ENCODE results near the gene SCAF1. TPM values are rescaled to one million over a fixed set of nuclear protein-coding genes. Genes with fewer than 3 reads are reported as not detected.

The SCAF1 gene
- total and polyA plus RNA-seq, 10 of the 15 experiments (the other 5 are each of a cell fraction or from before 2014, with no cell fraction given) = 0.18 to 77.0 (median 5.3) TPM

- H2AFZ ChIP-seq (ENCODE audit: control insufficient read depth, low read depth, low read length) = no peak overlapping the region
- H3K4me3 ChIP-seq = no peak overlapping the region
- in situ Hi-C loops (cut with MboI) = no loop called here
- no peaks in the 10 kb centered on the region; the same call in 2 of the 3 replicates for H3K9me3 ChIP-seq (replicated peaks; ENCODE audit: control insufficient read depth, insufficient read depth, low read length)
- intact Hi-C loops (cut with micrococcal nuclease; ENCODE audit: unreplicated experiment) = no loop called here
- H3K4me1 ChIP-seq (ENCODE audit: control insufficient read depth, insufficient read depth, low read length) = peaks cover 10% of the 10 kb centered on the region
- H3K27me3 ChIP-seq (replicated peaks in 1 of 2; ENCODE audit: control insufficient read depth in 2 of 2, insufficient read depth in 2 of 2, low read length in 1 of 2) = no peaks in the 10 kb centered on the region; a peak in 1 of 4 replicates
- TF ChIP-seq POLR2AphosphoS5 (IDR thresholded peaks at IDR 0.05; ENCODE audit: low read length) = 0 out of 2 replicates have a peak, but pooled peaks have one; percentile 2
- no peak for TF ChIP-seq YY1 (IDR thresholded peaks at IDR 0.05; ENCODE audit: low read depth, low read length)
- H4K20me1 ChIP-seq (ENCODE audit: control insufficient read depth, insufficient read depth) = peaks cover 6% of the 10 kb centered on the region; the same call in 1 of the 2 replicates
- H3K79me2 ChIP-seq (ENCODE audit: control insufficient read depth, insufficient read depth, low read length) = peaks cover 2% of the 10 kb centered on the region
- SMC1A ChIA-PET (ENCODE audit: uncharacterized antibody, unreplicated experiment) = no interaction called here
- ATAC-seq = no peak
- POLR2A ChIA-PET = no interaction called here
- DNase-seq (ENCODE audit: low read depth, low spot score) = no peak
- H3K36me3 ChIP-seq (ENCODE audit: control insufficient read depth in 2 of 2, insufficient read depth in 2 of 2, low read length in 1 of 2) = peaks cover 20 to 40% of the 10 kb centered on the region in 2 experiments
- RAD21 ChIA-PET (ENCODE audit: unreplicated experiment) = no interaction called here
- 86% methylated on average over 11 of the region's 12 CpGs for WGBS (ENCODE audit: insufficient coverage, insufficient replicate concordance, low lambda C conversion rate, missing lambda C conversion rate)
- no peak overlapping the region for H3K9ac ChIP-seq (ENCODE audit: control insufficient read depth, insufficient read depth, low read length)
- CTCF ChIA-PET = interaction anchor here (0.6 kb wide), 1 partner anchor 123 kb away, joined by 5 read pairs; no protein-coding TSS in a partner anchor
- FAIRE-seq = no peak
- H3K4me2 ChIP-seq (ENCODE audit: control insufficient read depth, insufficient read depth) = no peak overlapping the region
- no TSS peak for BruUV-seq (replicated peaks)
- no peak overlapping the region for H3K27ac ChIP-seq (ENCODE audit: control insufficient read depth, insufficient read depth)
Measured at GRCh38 chr19:49687150-49687549, 45.1 kb downstream of the SCAF1 start.

- ChIA-PET POLR2A (no interaction called here), SMC1A (ENCODE audit: uncharacterized antibody, unreplicated experiment) (no interaction called here), CTCF (interaction anchor here (0.6 kb wide), 2 partner anchors 119 to 123 kb away, joined by 3 to 5 read pairs; no protein-coding TSS in a partner anchor), RAD21 (ENCODE audit: unreplicated experiment) (no interaction called here)
- H3K36me3 ChIP-seq (ENCODE audit: control insufficient read depth in 2 of 2, insufficient read depth in 2 of 2, low read length in 1 of 2) = peaks cover 16 to 39% of the 10 kb centered on the region in 2 experiments; a peak in 3 of 4 replicates
- H3K79me2 ChIP-seq (ENCODE audit: control insufficient read depth, insufficient read depth, low read length) = peaks cover 2% of the 10 kb centered on the region
- no peak overlapping the region for H2AFZ ChIP-seq (ENCODE audit: control insufficient read depth, low read depth, low read length)
- peaks cover 8% of the 10 kb centered on the region for H3K4me1 ChIP-seq (ENCODE audit: control insufficient read depth, insufficient read depth, low read length)
- H3K9me3 ChIP-seq (replicated peaks; ENCODE audit: control insufficient read depth, insufficient read depth, low read length) = no peaks in the 10 kb centered on the region; the same call in 2 of the 3 replicates
- H3K27ac ChIP-seq (ENCODE audit: control insufficient read depth, insufficient read depth) = no peak overlapping the region
- TF ChIP-seq POLR2A (IDR thresholded peaks at IDR 0.05; ENCODE audit: low read depth, low read length) = peak; percentile 58
- TF ChIP-seq POLR2AphosphoS5 (IDR thresholded peaks at IDR 0.05; ENCODE audit: low read length) = peak; percentile 59; the same call in 1 of the 2 replicates
- 0 out of 2 replicates have a peak, but pooled peaks have one; percentile 6 for TF ChIP-seq ATF2 (IDR thresholded peaks at IDR 0.05; ENCODE audit: low read length)
- no peak for TF ChIP-seq BHLHE40 (IDR thresholded peaks at IDR 0.05; ENCODE audit: borderline replicate concordance in 1 of 2, low read depth in 2 of 2, low read length in 1 of 2)
- TF ChIP-seq MLLT1 (IDR thresholded peaks at IDR 0.05) = no peak
- TF ChIP-seq FOS (IDR thresholded peaks at IDR 0.05; ENCODE audit: borderline replicate concordance, extremely low read depth, insufficient read length) = no peak
- H3K4me2 ChIP-seq (ENCODE audit: control insufficient read depth, insufficient read depth) = no peak overlapping the region
- no peaks in the 10 kb centered on the region; a peak in 1 of 4 replicates for H3K27me3 ChIP-seq (replicated peaks in 1 of 2; ENCODE audit: control insufficient read depth in 2 of 2, insufficient read depth in 2 of 2, low read length in 1 of 2)
- no peak overlapping the region for H3K9ac ChIP-seq (ENCODE audit: control insufficient read depth, insufficient read depth, low read length)
- in situ Hi-C loops (cut with MboI) = no loop called here
- no peak overlapping the region for H3K4me3 ChIP-seq
- H4K20me1 ChIP-seq (ENCODE audit: control insufficient read depth, insufficient read depth) = peaks cover 4% of the 10 kb centered on the region; the same call in 1 of the 2 replicates
- WGBS (ENCODE audit: insufficient coverage, insufficient replicate concordance, low lambda C conversion rate, missing lambda C conversion rate) = 61% methylated on average over 25 of the region's 26 CpGs
- ATAC-seq = no peak
- no peak for DNase-seq (ENCODE audit: low read depth, low spot score)
- intact Hi-C loops (cut with micrococcal nuclease; ENCODE audit: unreplicated experiment) = no loop called here
- BruUV-seq (replicated peaks) = TSS peak; percentile 53
- FAIRE-seq = no peak
Measured at GRCh38 chr19:49687566-49688316, 45.7 kb downstream of the SCAF1 start.
